Neural progenitor cell (in vitro differentiated cells): ENCODE results near the gene BTBD18.

Experiments
- CTCF ChIP-seq: fragments of 200-600 bp; sonication (generic); IDR thresholded peaks from 2 replicates; pipeline ENCODE4 v1.5.1; 2017; ENCODE audit warnings: antibody characterized with exemption, mild to moderate bottlenecking
- EZH2phosphoT487 ChIP-seq: fragments of 200-600 bp; sonication (generic); IDR thresholded peaks from 2 replicates; pipeline ENCODE4 v1.6.1; 2017; ENCODE audit warnings: antibody characterized with exemption

GRCh38 chr11:57770793-57771192 lies 19.2 kb upstream of the BTBD18 start:
- TF ChIP-seq CTCF (no peak), EZH2phosphoT487 (no peak)
